ENCODE measurements around the gene CAPN9. TPM values are rescaled to one million over a fixed set of nuclear protein-coding genes. Genes with fewer than 3 reads are reported as not detected.
A peak's percentile ranks its signal among the peaks of the same experiment; 100 is the strongest.

The CAPN9 gene
- total RNA-seq, 1 donor from 2014 or later, result 0.72 TPM

- Mint-ChIP-seq H3K36me3 (no peaks in the 10 kb centered on the region), H3K4me1 (ENCODE audit: unreplicated experiment) (peaks cover 37% of the 10 kb centered on the region)
- DNase-seq (ENCODE audit: extremely low spot score, unreplicated experiment), result no peak
These were observed 5.2 kb downstream of the CAPN9 start for GRCh38 chr1:230752407-230752806.

GRCh38 chr1:230753191-230753585, 6.0 kb downstream of the CAPN9 start:
- Mint-ChIP-seq H3K4me3 (peak overlapping the region; percentile 58), H3K9me3 (no peaks in the 10 kb centered on the region), H3K27ac (peak overlapping the region; percentile 48), H3K4me1 (ENCODE audit: unreplicated experiment) (peaks cover 37% of the 10 kb centered on the region), H3K36me3 (no peaks in the 10 kb centered on the region), H3K27me3 (no peaks in the 10 kb centered on the region)
- DNase-seq (ENCODE audit: extremely low spot score, unreplicated experiment), result no peak
- TF ChIP-seq, protein P1, sequence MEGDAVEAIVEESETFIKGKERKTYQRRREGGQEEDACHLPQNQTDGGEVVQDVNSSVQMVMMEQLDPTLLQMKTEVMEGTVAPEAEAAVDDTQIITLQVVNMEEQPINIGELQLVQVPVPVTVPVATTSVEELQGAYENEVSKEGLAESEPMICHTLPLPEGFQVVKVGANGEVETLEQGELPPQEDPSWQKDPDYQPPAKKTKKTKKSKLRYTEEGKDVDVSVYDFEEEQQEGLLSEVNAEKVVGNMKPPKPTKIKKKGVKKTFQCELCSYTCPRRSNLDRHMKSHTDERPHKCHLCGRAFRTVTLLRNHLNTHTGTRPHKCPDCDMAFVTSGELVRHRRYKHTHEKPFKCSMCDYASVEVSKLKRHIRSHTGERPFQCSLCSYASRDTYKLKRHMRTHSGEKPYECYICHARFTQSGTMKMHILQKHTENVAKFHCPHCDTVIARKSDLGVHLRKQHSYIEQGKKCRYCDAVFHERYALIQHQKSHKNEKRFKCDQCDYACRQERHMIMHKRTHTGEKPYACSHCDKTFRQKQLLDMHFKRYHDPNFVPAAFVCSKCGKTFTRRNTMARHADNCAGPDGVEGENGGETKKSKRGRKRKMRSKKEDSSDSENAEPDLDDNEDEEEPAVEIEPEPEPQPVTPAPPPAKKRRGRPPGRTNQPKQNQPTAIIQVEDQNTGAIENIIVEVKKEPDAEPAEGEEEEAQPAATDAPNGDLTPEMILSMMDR (conservative IDR thresholded peaks at IDR 0.05), result no peak

More at GRCh38 chr1:230752407-230752806, 5.2 kb downstream of the CAPN9 start:
- H3K27ac Mint-ChIP-seq, result no peak overlapping the region
- H3K27me3 Mint-ChIP-seq, result no peaks in the 10 kb centered on the region
- H3K4me3 Mint-ChIP-seq, result no peak overlapping the region
- H3K9me3 Mint-ChIP-seq, result no peaks in the 10 kb centered on the region
- TF ChIP-seq, protein P1 (conservative IDR thresholded peaks at IDR 0.05), result no peak

GRCh38 chr1:230753586-230754251, 6.5 kb downstream of the CAPN9 start:
- TF ChIP-seq, protein P1 (conservative IDR thresholded peaks at IDR 0.05), result no peak
- H3K36me3 Mint-ChIP-seq, result no peaks in the 10 kb centered on the region
- no peaks in the 10 kb centered on the region for H3K27me3 Mint-ChIP-seq
- no peaks in the 10 kb centered on the region for H3K9me3 Mint-ChIP-seq
- no peak for DNase-seq (ENCODE audit: extremely low spot score, unreplicated experiment)
- peaks cover 37% of the 10 kb centered on the region for H3K4me1 Mint-ChIP-seq (ENCODE audit: unreplicated experiment)
- H3K4me3 Mint-ChIP-seq, result peak overlapping the region; percentile 58
- peak overlapping the region; percentile 48 for H3K27ac Mint-ChIP-seq

DNA sequence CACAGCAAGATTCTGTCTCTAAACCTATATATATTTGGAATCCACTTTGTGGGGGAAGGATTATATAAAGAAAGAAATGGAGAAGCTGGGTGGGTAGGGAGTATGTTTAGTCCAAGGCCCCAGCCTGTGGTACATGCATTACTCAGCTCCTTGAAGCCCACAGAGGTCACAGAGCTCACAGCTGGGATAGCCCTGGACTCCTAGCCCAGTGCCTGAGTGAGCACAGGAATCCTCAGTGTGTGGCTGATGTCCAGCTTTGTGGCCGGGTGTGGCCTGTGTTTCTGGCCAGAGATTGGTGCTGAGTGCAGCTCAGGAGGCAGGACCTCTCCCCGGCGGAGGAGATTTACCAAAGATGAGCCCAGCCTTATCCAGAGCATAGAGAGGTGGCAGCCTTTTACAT, 7.6 kb downstream of the CAPN9 start:
- peaks cover 37% of the 10 kb centered on the region for H3K4me1 Mint-ChIP-seq (ENCODE audit: unreplicated experiment)
- DNase-seq (ENCODE audit: extremely low spot score, unreplicated experiment), result no peak
- H3K9me3 Mint-ChIP-seq, result no peaks in the 10 kb centered on the region
- TF ChIP-seq, protein P1 (conservative IDR thresholded peaks at IDR 0.05), result no peak
- H3K27ac Mint-ChIP-seq, result no peak overlapping the region
- H3K4me3 Mint-ChIP-seq, result no peak overlapping the region
- H3K27me3 Mint-ChIP-seq, result no peaks in the 10 kb centered on the region
- no peaks in the 10 kb centered on the region for H3K36me3 Mint-ChIP-seq

DNA sequence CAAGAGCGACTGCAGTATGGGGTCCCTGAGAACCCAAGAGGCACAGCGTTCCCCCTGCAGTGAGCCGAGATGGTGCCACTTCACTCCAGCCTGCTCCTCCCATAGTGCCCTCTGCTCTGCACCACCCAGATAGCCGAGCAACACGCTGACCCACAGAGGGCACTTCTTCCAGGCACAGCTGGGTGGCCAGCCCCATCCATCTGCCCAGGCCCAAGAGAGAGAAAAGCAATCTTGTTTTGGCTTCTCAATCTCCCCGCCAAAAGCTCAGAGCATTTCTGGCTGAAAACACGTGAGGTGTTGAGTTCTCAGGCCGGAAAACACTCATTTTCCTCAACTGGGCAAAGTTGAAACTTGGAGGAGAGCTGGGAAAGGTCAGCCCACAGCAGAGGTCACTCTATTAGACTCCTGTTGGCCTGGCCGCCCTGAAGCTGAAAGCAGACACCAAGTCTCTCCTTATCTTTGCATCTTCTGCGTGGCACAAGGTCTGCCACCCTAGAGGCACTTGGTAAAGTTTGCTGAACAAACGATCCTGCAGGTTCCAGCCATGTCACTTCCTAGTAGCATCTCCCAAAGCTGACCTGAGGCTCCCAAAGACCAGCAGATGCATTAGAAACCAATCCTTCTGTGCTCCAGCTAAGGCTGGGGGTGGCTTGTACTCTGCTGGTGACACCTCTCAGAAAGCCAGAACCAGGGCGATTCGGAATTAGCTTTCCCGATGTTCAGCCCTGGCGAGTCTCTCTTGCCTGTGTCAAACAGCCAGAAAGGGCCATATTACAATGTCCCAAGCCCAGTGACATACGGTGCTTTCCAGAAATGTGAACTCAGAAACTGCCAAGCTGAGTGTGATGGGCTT, 10.9 kb downstream of the CAPN9 start:
- Mint-ChIP-seq H3K27me3 (peaks cover 5% of the 10 kb centered on the region), H3K27ac (no peak overlapping the region), H3K9me3 (no peaks in the 10 kb centered on the region), H3K4me1 (ENCODE audit: unreplicated experiment) (peaks cover 28% of the 10 kb centered on the region), H3K4me3 (no peak overlapping the region), H3K36me3 (no peaks in the 10 kb centered on the region)
- no peak for DNase-seq (ENCODE audit: extremely low spot score, unreplicated experiment)
- TF ChIP-seq, protein P1 (conservative IDR thresholded peaks at IDR 0.05), result no peak
